GM12865 (cell line): ENCODE measurements around the gene MMS19.

ENCODE experiments used
- DNase-seq: peaks from one replicate; pipeline ENCODE4 v3.0.0; 2010; ENCODE audit warnings: low read depth
- H3K4me3 ChIP-seq: 2 replicates; pipeline ENCODE4 v1.5.1; 2011; ENCODE audit warnings: mild to moderate bottlenecking, low read depth, low read length, control low read depth
- TF ChIP-seq, protein P1 (sequence below): IDR thresholded peaks from 2 replicates; pipeline ENCODE4 v1.5.1; 2011; ENCODE audit warnings: low read length, control low read depth, low read depth, inconsistent platforms; ENCODE audit not compliant: insufficient read depth; ENCODE audit errors: missing control alignments

Gene MMS19

DNA sequence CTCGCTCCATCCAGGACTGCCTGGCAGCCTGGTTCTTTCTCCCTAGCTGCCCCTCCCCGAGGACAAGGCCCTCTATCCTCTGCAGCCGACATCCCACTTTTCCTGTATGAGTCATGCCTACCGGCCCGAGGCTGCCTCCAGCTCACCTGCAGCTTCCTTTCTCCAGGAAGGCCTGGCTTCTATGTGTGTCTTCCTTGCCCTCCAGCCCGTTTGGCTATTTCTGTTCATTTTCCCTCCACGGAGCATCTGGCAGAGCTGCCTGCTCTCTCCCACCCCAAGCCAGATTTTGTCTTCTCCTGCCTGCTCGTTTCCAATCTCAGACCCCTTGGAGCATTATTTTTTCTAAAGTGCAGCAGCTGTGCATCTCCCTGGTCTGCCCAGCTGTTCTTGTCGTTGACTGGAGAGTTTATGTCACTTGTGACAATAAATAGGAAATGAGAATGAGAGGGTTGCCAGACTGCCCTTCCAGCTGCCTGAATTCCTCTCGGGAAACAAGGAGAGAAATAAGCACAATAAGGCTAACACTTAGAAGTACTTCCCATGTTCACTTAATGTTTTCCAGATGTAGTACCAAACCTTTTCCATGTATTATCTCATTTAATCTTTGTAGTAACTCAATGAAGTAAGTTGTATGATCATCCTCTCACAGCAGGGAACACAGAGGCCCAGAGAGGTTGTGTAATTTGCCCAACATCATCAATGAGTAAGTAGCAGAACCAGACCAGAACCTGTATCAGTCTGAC lies 20.2 kb upstream of the MMS19 start:
- TF ChIP-seq, protein P1, sequence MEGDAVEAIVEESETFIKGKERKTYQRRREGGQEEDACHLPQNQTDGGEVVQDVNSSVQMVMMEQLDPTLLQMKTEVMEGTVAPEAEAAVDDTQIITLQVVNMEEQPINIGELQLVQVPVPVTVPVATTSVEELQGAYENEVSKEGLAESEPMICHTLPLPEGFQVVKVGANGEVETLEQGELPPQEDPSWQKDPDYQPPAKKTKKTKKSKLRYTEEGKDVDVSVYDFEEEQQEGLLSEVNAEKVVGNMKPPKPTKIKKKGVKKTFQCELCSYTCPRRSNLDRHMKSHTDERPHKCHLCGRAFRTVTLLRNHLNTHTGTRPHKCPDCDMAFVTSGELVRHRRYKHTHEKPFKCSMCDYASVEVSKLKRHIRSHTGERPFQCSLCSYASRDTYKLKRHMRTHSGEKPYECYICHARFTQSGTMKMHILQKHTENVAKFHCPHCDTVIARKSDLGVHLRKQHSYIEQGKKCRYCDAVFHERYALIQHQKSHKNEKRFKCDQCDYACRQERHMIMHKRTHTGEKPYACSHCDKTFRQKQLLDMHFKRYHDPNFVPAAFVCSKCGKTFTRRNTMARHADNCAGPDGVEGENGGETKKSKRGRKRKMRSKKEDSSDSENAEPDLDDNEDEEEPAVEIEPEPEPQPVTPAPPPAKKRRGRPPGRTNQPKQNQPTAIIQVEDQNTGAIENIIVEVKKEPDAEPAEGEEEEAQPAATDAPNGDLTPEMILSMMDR, result no peak

DNA sequence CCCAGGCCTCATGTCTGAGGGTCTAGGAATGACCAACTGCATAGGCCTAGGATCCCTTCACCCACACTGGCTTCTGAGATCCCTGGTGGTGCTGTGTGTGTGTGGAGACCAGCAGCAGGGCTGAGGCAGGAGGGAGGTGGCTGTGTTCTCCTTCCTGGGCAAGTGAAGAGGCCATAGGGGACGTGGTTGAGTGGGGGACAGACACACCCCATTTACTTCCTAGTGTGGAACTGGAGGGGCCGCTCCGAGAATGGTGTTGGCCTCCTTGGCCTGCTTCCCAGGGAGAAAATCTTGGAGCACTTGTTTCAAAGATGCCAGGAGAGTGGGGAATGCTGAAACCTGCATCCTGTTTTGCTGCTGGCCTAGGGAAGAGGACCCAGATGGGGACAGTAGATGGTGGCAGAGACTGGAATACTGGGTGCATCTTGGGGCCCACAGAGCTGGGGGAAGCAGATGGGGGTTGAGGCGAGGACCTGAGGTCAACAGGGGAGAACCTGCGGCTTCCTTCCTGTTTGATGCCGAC lies 19.6 kb upstream of the MMS19 start:
- TF ChIP-seq, protein P1, result no peak
- no peak overlapping the region for H3K4me3 ChIP-seq
- no peak for DNase-seq

More for the DNA sequence above, 20.2 kb upstream of the MMS19 start:
- no peak for DNase-seq
- no peak overlapping the region for H3K4me3 ChIP-seq

DNA sequence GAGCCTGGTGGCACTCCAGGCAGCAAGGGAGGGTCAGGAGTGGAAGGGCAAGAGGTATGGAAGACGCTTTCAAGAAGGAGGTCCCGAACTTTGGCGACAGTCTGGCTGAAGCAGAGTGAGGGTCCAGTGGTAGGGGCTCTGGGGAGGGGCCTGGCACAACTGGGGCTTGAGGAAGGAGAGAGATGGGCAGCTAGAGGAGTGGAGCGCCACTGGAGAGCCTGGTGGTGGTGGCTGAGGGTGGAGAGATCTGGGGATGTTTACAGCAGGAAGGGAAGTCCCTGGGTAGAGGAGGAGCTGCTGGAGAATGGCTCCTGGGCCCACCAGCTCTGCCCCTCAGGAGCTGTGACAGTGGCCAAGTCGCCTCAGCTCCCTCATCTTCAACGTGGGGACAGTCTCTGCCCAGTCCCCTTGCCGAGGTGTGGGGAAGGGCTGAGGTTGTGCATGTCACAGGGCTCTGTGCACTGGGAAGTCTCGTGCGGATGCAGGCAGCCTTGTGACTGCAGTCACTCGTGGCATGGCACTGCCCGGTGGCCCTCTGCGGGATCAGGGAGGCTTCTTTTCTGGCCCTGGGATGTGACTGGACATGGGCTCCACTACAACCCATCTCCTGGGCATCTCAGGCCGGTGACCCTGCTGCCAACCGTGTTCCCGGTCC lies 19.0 kb upstream of the MMS19 start:
- TF ChIP-seq, protein P1, result no peak
- no peak for DNase-seq
- no peak overlapping the region for H3K4me3 ChIP-seq

DNA sequence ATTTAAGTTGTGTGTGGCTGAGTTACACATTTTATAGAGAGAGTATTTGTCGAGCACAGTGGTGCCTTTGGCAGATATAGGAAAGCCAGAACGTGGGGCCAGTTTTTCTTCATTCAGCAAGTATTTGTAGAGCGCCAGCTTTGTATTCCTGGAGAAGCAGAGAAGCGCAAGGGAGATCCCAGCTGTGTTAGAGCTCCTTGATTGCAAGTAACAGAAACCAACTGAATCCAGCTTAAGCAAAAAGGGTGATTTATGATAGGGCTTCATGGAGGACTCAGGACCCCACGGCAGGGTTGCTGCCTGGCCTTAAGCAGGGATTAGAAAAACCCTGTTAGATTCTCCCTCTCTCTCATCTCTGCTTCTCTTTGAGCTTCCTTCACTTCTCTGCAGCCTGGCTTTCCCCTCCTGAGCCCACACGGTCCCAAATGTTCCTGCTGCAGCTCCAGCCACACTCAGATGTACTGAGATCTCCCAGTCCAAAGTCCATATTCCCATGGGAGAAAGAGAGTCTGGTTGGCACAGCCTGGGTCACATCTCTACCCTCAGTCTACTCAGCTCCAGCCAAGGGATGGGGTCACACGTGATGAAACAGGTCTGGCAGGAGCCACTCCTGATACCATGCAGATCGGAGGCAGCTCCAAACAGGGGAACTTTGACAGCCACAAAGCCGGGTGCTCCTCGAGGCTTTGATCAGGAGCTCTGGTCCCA lies 17.2 kb upstream of the MMS19 start:
- H3K4me3 ChIP-seq, result no peak overlapping the region
- TF ChIP-seq, protein P1, result no peak
- no peak for DNase-seq

DNA sequence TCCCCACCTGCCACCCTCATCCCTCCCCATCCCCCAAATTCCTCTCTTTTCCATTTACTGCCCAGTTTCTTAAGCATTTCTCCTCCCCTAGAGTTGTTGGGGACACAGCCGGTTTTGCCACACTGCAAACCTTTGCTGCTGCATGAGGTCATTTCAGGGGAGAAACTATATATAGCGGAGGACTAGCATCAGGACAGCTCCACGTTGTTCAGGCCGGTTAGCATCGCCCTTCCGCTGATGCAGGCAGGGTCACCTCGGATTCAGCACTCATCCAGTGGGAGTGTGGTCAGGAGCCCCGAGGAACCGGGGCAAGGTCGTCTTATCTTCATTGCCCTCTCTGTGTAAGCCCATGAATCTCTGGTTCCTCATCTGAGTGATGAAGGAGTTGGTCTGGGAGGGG lies 16.1 kb upstream of the MMS19 start:
- TF ChIP-seq, protein P1, result no peak
- no peak for DNase-seq
- H3K4me3 ChIP-seq, result no peak overlapping the region

DNA sequence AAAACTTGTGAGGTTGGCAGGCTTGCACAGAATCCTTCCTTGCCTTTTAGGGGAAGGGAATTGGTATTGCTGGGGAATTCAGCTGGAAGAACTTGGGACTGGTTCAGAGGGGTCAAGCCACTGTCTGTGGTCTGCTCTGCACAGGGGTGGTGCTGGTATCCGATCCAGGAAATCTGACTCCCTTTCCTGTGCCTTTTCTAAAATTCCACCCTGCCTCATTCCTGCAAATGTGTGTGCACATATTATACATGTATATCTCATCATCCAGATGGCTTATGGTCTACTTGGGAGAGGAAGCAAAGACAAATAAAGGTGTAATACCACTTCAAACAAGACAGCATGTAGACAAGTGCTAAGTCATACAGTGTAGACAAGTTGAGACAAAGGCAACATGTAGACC lies 14.8 kb upstream of the MMS19 start:
- TF ChIP-seq, protein P1, result no peak
- H3K4me3 ChIP-seq, result no peak overlapping the region
- DNase-seq, result no peak
